Inferior parietal cortex (tissue), 1 donor: Measurements from ENCODE around the gene PCDHGA9.
"Not testable (repeated sequence)": the region's sequence is repeated elsewhere in the genome, so short reads cannot be mapped to it uniquely, and the experiment has no call there.

Experiments
- DNase-seq: peaks from one replicate; pipeline ENCODE4 v3.0.0-alpha.2; 2016; ENCODE audit errors: extremely low spot score

Gene PCDHGA9

DNA sequence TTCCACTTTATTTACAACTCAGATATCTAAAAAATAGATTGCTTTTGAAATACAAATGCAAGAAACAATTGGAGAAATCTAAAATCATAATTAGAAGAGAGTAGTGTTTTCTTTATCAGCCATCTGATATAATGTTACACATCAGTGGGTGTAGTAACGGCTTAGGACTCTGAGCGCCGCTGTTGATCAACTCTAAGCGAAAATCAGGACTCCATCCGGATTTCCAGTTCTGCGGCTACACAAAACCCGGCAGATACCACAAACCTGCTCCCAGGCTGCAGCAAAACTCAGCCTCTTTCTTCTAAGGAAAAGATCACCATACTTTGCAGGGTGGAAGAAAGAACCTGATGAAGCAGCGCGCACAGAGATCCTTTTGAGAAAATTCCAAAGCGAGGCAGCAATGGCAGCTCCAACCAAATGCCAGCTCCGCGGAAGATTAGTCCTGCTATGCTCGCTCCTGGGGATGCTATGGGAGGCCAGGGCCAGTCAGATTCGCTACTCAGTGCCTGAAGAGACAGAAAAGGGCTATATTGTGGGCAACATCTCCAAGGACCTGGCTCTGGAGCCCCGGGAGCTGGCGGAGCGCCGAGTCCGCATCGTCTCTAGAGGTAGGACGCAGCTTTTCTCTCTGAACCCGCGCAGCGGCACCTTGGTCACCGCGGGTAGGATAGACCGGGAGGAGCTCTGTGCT, at the start of gene PCDHGA9:
Gene PCDHGA9 (plus strand): TSS at position 226 of the 691 bp plus-strand sequence. CDS start 175 bp downstream, at position 401.
- peak; percentile 31 for DNase-seq

DNA sequence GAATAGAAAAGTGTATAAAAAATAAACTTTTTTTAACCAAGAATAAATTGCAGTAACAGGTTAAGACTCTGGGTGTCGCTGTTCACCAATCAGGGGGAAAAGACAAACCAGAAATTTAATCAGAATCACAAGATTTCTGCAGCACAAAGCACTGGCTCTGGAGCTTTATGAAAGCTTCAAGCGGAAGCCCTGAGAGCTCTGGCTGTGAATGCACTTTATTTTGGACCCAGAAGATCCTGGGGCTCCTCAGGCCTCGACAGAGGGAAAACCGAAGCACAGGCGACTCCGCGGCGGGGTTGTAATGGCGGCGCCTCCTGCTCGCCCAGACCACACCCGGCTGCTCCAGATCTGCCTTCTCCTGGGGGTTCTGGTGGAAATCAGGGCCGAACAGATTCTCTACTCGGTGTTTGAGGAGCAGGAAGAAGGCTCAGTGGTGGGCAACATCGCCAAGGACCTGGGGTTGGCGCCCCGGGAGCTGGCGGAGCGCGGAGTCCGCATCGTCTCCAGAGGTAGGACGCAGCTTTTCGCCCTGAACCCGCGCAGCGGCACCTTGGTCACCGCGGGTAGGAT, 47.6 kb upstream of the PCDHGA9 start, which contains the start of gene PCDHGA4:
Gene PCDHGA4 (plus strand): TSS at position 122 of the 570 bp plus-strand sequence. CDS start 87 bp downstream, at position 209.
- DNase-seq: no peak

DNA sequence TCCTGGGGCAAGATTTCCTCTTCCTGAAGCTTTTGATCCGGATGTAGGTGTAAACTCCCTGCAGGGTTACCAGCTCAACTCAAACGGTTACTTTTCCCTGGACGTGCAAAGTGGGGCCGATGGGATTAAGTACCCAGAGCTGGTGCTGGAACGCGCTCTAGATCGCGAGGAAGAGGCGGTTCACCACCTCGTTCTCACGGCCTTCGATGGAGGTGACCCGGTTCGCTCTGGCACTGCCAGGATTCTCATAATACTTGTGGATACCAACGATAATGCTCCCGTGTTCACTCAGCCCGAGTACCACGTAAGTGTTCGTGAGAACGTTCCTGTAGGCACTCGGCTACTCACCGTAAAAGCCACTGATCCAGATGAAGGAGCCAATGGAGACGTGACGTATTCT, 46.9 kb upstream of the PCDHGA9 start:
- no peak for DNase-seq

- DNase-seq: no peak
Measured at GRCh38 chr5:141356133-141356532, 46.4 kb upstream of the PCDHGA9 start.

DNA sequence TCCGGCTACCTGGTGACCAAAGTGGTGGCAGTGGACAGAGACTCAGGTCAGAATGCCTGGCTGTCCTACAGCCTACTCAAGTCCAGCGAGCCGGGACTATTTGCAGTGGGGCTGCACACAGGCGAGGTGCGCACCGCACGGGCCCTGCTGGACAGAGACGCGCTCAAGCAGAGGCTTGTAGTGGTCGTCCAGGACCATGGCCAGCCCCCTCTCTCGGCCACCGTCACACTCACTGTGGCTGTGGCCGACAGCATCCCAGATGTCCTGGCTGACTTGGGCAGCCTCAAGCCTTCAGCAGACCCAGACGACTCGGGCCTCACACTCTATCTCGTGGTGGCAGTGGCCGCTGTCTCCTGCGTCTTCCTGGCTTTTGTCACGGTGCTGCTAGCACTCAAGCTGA, 45.6 kb upstream of the PCDHGA9 start:
- DNase-seq: no peak

DNA sequence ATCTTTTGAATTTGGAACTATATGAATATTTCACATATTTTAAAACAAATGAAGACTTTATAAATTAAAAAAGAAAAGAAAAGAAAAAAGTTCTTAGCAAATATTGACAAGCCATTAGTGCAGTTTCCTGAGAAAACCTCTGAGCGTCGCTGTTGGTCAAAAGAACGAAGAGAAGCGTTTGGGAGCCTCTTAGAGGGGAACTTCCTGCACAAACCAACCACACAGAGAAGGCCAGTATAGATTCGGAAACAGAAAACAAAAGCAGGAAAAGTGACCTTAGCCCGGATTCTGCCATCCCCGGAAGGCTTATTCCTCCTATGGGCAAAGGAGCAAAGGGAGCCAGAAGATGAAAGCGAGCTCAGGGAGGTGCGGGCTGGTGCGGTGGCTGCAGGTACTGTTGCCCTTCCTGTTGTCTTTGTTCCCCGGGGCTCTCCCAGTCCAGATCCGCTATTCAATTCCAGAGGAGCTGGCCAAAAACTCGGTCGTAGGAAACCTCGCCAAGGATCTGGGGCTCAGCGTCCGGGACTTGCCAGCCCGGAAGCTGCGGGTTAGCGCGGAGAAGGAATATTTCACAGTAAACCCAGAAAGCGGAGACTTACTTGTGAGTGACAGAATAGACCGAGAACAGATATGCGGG, 42.7 kb upstream of the PCDHGA9 start, which contains the start of gene PCDHGB2:
Gene PCDHGB2 (plus strand): TSS at position 205 of the 637 bp plus-strand sequence. CDS start 142 bp downstream, at position 347.
- peak; percentile 27 for DNase-seq

DNA sequence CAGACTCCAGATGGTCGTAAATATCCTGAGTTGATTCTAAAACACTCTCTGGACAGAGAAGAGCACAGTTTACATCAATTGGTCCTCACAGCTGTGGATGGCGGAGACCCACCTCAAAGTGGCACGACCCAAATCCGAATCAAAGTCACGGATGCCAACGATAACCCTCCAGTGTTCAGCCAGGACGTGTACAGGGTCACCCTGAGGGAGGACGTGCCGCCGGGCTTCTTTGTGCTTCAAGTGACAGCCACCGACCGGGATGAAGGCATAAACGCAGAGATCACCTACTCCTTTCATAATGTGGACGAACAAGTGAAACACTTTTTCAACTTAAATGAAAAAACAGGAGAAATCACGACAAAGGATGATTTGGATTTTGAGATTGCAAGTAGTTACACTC, 41.9 kb upstream of the PCDHGA9 start:
- DNase-seq: no peak

GRCh38 chr5:141362719-141363118, 39.9 kb upstream of the PCDHGA9 start:
- DNase-seq: no peak

DNA sequence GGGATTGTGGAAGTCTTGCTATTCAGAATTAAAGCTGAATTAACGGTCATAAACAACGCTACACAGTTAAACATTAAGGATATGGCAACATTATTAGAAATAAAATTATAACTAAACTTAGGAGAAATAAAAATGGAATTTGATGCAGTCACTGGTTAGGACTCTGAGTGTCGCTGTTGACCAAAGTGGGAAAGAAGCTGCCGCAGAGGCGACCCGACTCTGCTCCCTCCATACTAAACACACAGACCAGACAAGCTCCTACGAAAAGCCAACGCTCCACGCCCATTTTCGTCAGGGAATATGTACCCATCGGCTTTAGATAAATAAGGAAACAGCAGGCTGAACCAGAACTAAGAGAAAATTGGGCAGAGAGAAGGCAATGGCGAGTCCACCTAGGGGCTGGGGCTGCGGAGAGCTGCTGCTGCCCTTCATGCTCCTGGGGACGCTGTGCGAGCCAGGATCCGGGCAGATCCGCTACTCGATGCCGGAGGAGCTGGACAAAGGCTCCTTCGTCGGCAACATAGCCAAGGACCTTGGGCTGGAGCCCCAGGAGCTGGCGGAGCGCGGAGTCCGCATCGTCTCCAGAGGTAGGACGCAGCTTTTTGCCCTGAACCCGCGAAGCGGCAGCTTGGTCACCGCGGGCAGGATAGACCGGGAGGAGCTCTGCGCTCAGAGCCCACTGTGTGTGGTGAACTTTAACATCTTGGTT, 38.5 kb upstream of the PCDHGA9 start, which contains the start of gene PCDHGA5:
Gene PCDHGA5 (plus strand): TSS at position 211 of the 709 bp plus-strand sequence. CDS start 169 bp downstream, at position 380.
- no peak for DNase-seq

DNA sequence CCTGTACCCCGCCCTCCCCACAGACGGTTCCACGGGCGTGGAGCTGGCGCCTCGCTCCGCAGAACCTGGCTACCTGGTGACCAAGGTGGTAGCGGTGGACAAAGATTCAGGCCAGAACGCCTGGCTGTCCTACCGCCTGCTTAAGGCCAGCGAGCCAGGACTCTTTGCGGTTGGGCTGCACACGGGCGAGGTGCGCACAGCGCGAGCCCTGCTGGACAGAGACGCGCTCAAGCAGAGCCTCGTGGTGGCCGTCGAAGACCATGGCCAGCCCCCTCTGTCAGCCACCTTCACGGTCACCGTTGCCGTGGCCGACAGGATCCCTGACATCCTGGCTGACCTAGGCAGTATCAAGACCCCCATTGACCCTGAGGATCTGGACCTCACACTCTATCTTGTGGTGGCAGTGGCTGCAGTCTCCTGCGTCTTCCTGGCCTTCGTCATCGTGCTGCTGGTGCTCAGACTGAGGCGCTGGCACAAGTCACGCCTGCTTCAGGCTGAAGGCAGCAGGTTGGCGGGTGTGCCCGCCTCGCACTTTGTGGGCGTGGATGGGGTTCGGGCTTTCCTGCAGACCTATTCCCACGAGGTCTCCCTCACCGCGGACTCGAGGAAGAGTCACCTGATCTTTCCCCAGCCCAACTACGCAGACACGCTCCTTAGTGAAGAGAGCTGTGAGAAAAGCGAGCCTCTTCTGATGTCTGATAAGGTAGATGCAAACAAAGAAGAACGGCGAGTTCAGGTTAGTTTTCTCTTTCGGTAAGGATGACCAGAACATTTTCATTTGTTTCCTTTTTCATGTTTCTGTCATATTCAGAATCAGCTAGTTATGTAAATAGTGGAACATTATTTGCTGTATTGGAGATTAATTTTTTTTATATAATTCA, 36.3 kb upstream of the PCDHGA9 start:
- DNase-seq: no peak

GRCh38 chr5:141369994-141370848, 32.4 kb upstream of the PCDHGA9 start, which contains the start of gene PCDHGB3:
PCDHGB3 (plus strand) TSS chr5:141370242; CDS start chr5:141370395, 153 bp downstream.
- DNase-seq: peak; percentile 4

- no peak for DNase-seq
Measured at GRCh38 chr5:141371572-141372475, 30.8 kb upstream of the PCDHGA9 start.

DNA sequence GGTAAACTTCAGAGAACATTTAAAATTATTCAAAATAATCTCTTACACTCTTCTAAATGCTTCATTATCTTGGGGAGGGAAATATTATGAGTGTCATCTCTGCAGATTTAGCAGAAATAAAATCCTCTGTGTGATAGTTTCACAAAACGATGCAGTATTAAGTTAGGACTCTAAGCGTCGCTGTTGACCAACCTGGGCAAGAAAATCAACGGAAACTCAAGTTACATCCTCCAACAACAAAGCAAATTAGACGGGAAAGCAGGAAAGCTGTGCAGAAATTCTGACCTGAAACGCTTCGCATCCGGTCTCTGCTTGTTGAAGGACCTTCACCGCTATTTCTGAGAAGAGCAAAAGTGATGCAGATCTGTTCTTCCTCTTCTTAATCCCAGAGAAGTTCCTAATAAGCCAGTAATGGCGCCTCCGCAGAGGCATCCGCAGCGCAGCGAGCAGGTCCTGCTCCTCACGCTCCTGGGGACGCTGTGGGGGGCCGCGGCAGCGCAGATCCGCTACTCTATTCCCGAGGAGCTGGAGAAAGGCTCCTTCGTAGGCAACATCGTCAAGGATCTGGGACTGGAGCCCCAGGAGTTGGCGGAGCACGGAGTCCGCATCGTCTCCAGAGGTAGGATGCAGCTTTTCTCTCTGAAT, 28.8 kb upstream of the PCDHGA9 start, which contains the start of gene PCDHGA6:
Gene PCDHGA6 (plus strand): TSS at position 219 of the 645 bp plus-strand sequence. CDS start 193 bp downstream, at position 412.
- no peak for DNase-seq

- DNase-seq: no peak
Measured at GRCh38 chr5:141374627-141375026, 28.0 kb upstream of the PCDHGA9 start.

DNA sequence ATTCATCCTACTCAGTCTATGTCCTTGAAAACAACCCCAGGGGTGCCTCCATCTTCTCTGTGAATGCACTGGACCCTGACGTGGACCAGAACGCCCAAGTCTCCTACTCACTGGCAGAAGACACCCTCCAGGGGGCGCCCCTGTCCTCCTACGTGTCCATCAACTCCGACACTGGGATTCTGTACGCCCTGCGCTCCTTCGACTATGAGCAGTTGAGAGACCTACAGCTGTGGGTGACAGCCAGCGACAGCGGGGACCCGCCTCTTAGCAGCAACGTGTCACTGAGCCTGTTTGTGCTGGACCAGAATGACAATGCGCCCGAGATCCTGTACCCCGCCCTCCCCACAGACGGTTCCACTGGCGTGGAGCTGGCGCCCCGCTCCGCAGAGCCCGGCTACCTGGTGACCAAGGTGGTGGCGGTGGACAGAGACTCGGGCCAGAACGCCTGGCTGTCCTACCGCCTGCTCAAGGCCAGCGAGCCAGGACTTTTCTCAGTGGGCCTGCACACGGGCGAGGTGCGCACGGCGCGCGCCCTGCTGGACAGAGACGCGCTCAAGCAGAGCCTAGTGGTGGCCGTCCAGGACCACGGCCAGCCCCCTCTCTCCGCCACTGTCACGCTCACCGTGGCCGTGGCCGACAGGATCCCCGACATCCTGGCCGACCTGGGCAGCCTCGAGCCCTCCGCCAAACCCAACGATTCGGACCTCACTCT, 27.0 kb upstream of the PCDHGA9 start:
- DNase-seq: not testable (repeated sequence)

GRCh38 chr5:141382469-141383294, 19.9 kb upstream of the PCDHGA9 start, which contains the start of gene PCDHGA7:
PCDHGA7 (plus strand) TSS chr5:141382742; CDS start chr5:141382900, 158 bp downstream.
- DNase-seq: no peak
